ENCODE results near the gene NELL2.

DNA sequence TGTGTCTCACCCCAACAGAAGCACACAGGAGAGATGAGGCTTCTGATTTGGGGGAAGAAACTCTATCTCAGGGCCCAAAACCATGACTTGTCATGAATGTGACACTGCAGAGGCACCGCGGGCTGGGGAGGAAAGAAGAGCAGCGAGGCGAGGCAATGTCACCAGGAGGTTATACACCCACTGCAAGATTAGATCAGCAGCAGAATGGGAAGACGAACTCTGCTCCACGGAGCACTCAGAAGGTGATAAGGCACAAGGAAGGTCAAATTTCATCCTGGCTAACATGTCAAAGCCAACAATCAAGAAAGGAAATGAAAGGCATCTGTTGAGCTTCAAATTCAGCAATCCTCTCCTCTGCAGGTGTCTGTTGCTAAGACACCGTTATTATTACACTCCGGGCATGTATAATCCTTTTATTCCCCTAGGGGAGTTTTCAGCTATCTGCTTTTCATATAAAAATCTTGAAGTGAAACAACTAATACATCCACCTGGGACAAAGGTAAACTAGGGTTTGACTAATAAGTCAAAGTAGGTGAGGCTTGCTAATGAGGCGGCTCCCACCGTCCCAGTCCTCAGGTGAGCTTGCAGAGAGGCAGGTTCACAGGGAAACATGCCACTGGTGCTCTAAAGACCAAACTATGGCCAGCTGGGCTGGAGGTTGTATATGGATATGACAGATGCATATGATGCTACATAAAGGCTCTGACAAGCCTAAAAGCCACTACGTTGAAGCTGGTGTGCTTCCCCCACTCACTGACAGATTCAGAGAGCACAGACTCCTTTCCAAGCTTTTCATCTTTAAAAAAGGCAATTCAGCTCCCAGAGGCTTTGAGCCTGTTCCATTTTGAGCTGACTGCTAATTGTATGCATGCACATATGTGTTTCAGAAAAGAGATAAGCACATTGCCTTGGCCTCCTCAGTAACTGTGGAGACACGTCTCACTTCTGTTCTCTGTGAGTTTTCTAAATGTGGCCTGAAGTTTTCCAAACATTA, 221.2 kb downstream of the NELL2 start:
- TF ChIP-seq, protein P1, sequence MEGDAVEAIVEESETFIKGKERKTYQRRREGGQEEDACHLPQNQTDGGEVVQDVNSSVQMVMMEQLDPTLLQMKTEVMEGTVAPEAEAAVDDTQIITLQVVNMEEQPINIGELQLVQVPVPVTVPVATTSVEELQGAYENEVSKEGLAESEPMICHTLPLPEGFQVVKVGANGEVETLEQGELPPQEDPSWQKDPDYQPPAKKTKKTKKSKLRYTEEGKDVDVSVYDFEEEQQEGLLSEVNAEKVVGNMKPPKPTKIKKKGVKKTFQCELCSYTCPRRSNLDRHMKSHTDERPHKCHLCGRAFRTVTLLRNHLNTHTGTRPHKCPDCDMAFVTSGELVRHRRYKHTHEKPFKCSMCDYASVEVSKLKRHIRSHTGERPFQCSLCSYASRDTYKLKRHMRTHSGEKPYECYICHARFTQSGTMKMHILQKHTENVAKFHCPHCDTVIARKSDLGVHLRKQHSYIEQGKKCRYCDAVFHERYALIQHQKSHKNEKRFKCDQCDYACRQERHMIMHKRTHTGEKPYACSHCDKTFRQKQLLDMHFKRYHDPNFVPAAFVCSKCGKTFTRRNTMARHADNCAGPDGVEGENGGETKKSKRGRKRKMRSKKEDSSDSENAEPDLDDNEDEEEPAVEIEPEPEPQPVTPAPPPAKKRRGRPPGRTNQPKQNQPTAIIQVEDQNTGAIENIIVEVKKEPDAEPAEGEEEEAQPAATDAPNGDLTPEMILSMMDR (conservative IDR thresholded peaks at IDR 0.05): no peak
- TF ChIP-seq ZFX (IDR thresholded peaks at IDR 0.05): no peak
